GM23338 (cell line): Measurements from ENCODE around the gene NADK. TPM values are rescaled to one million over a fixed set of nuclear protein-coding genes. Genes with fewer than 3 reads are reported as not detected.

Experiments
- ATAC-seq: fragments of 200-7000 bp; cut with Tn5 transposase; 3 replicates; pipeline ENCODE4 v1.9.1; 2020
- DNase-seq: peaks from one replicate; pipeline ENCODE4 v3.0.0-alpha.2; 2015; ENCODE audit warnings: low spot score
- H2AFZ ChIP-seq: fragments of 200-600 bp; sonication (generic); 2 replicates; pipeline ENCODE4 v1.8.0; 2016; ENCODE audit warnings: antibody characterized with exemption, mild to moderate bottlenecking, moderate library complexity
- H3F3A ChIP-seq: fragments of 200-600 bp; sonication (generic); replicated peaks from 2 replicates; pipeline ENCODE4 v1.8.0; 2017; ENCODE audit warnings: antibody characterized with exemption, mixed run types, low read depth
- H3K27ac ChIP-seq: fragments of 200-600 bp; sonication (generic); 2 replicates; pipeline ENCODE4 v1.6.1; 2016; ENCODE audit warnings: low read depth
- H3K27me3 ChIP-seq: fragments of 200-600 bp; sonication (generic); 2 replicates; pipeline ENCODE4 v1.8.0; 2016; ENCODE audit warnings: mild to moderate bottlenecking, mixed run types, moderate library complexity; ENCODE audit not compliant: insufficient read depth
- H3K36me3 ChIP-seq: fragments of 200-600 bp; sonication (generic); 2 replicates; pipeline ENCODE4 v1.8.0; 2016; ENCODE audit warnings: mild to moderate bottlenecking; ENCODE audit not compliant: insufficient read depth
- H3K4me1 ChIP-seq: fragments of 200-600 bp; sonication (generic); 2 replicates; pipeline ENCODE4 v1.8.0; 2016; ENCODE audit warnings: mild to moderate bottlenecking, moderate library complexity; ENCODE audit not compliant: insufficient read depth
- H3K4me2 ChIP-seq: fragments of 200-600 bp; sonication (generic); 2 replicates; pipeline ENCODE4 v1.7.1; 2017; ENCODE audit warnings: mixed run types
- H3K4me3 ChIP-seq: fragments of 200-600 bp; sonication (generic); 2 replicates; pipeline ENCODE4 v1.6.1; 2016; ENCODE audit warnings: mixed run types
- H3K79me2 ChIP-seq: fragments of 200-600 bp; sonication (generic); replicated peaks from 2 replicates; pipeline ENCODE4 v1.8.0; 2017; ENCODE audit warnings: mild to moderate bottlenecking; ENCODE audit not compliant: insufficient read depth
- H3K9me2 ChIP-seq: fragments of 200-600 bp; sonication (generic); 2 replicates; pipeline ENCODE4 v1.8.0; 2017; ENCODE audit not compliant: insufficient read depth
- H4K20me1 ChIP-seq: fragments of 200-600 bp; sonication (generic); replicated peaks from 2 replicates; pipeline ENCODE4 v1.8.0; 2017; ENCODE audit warnings: mild to moderate bottlenecking; ENCODE audit not compliant: insufficient read depth
- H3K27ac Mint-ChIP-seq: 2 replicates; pipeline ENCODE4 v1.8.0; 2020; ENCODE audit warnings: inconsistent platforms, mild to moderate bottlenecking, moderate library complexity, mixed read lengths
- H3K27me3 Mint-ChIP-seq: 3 replicates; pipeline ENCODE4 v1.8.0; 2022; ENCODE audit warnings: low read depth, mild to moderate bottlenecking, moderate library complexity, mixed read lengths, inconsistent platforms; ENCODE audit not compliant: insufficient read depth, poor library complexity
- H3K36me3 Mint-ChIP-seq: 3 replicates; pipeline ENCODE4 v1.8.0; 2021; ENCODE audit warnings: low read depth, mild to moderate bottlenecking, inconsistent platforms, moderate library complexity, mixed read lengths
- H3K4me1 Mint-ChIP-seq: 3 replicates; pipeline ENCODE4 v1.8.0; 2020; ENCODE audit warnings: mild to moderate bottlenecking, inconsistent platforms, mixed read lengths
- H3K4me3 Mint-ChIP-seq: 3 replicates; pipeline ENCODE4 v1.8.0; 2021; ENCODE audit warnings: moderate library complexity, mild to moderate bottlenecking, inconsistent platforms, mixed read lengths
- H3K9me3 Mint-ChIP-seq: 3 replicates; pipeline ENCODE4 v1.8.0; 2020; ENCODE audit warnings: moderate library complexity, mild to moderate bottlenecking, inconsistent platforms, mixed read lengths
- CREB1 ChIP-seq: fragments of 250-450 bp; sonication (Bioruptor Pico); IDR thresholded peaks from 2 replicates; pipeline ENCODE4 v1.5.0; 2020; ENCODE audit warnings: low read depth, mild to moderate bottlenecking, moderate library complexity
- EZH2phosphoT487 ChIP-seq: fragments of 200-600 bp; sonication (generic); IDR thresholded peaks from one replicate; pipeline ENCODE4 v1.8.1; 2018; ENCODE audit warnings: antibody characterized with exemption; ENCODE audit not compliant: unreplicated experiment
- polyA plus RNA-seq: library from polyadenylated mRNA; unstranded; fragments of >200 nt; fragmentation: Nextera tagmentation; extraction: Ambion mirVana; gene quantifications from 2 replicates; pipeline ENCODE4 v1.2.1, GENCODE V29; 2016
- total RNA-seq: library from RNA; depleted of rRNA; stranded (reverse); fragments of >200 nt; shearing (Covaris generic); gene quantifications from 2 replicates; pipeline ENCODE4 v1.2.3, GENCODE V29; 2014
- TF ChIP-seq, protein P1 (sequence below), 2 experiments: fragments of 200-600 bp in 1 of 2; sonication (generic) in 1 of 2; conservative IDR thresholded peaks; 2 replicates each; pipeline versions ENCODE4 v1.5.1 to v1.6.1; 2016 to 2017; ENCODE audit warnings: antibody characterized with exemption in 2 of 2, low read depth in 2 of 2, mild to moderate bottlenecking in 2 of 2, moderate library complexity in 1 of 2
- TF ChIP-seq, protein P2 (sequence below): IDR thresholded peaks from 2 replicates; pipeline ENCODE4 v1.6.1; 2016; ENCODE audit warnings: antibody characterized with exemption
- TF ChIP-seq, protein P3 (sequence below): fragments of 250-450 bp; sonication (Bioruptor Pico); IDR thresholded peaks from 2 replicates; pipeline ENCODE4 v1.5.0; 2020; ENCODE audit warnings: mild to moderate bottlenecking, moderate library complexity

NADK gene
- total and polyA plus RNA-seq, 2 experiments from 2014 or later: 45.3 to 73.2 TPM

DNA sequence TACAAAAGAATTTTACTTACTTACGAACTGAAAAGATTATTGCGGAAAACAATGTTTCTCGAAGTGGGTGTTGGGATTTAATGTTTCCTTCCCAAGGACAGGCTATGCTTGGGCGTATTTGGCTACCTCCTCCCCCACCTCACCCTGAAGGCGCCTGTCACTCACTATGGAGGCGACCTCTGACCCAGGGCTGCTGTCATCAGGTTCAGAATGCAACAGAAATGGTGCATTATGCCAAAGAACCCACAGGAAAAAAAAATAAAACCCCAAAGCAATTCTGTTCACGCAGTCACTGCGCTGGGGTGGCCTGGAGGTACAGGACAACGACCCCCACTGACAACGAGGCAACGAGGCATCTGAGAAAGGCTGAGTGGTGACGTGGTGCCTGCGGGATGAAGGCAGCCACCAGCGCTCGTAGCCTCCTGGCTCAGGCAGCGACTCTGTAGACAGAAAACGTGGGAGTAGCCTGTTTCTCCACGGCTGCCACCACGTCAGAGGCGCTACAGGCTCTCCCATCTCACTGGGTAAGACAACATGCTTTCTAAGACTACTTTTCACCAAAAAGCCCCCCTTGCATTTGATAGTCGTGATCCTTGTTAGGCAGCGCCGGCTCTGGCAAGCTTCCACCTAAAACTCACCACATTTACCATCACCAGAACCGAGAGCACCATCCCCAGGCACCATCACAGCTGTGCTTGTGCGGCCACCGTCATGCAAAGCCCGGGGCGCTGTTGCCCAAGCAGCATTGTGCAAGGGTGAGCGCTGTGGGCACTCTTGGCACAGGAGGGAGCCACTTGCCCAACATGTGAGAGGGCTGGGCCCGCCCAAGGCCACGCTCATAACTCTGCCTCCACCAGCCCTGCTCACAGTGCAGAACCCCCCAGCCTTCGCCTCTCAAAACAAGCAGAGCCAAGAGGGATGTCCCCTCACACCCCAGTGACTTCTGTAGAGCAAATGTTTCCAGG lies 14.3 kb downstream of the NADK start:
- H3K27me3 ChIP-seq: no peaks in the 10 kb centered on the region
- Mint-ChIP-seq H3K27me3 (peaks cover 4% of the 10 kb centered on the region), H3K9me3 (no peaks in the 10 kb centered on the region), H3K4me1 (no peaks in the 10 kb centered on the region), H3K4me3 (no peak overlapping the region), H3K36me3 (peaks cover 75% of the 10 kb centered on the region), H3K27ac (no peak overlapping the region)
- H3K27ac ChIP-seq: no peak overlapping the region
- no peak overlapping the region for H3K4me2 ChIP-seq
- H2AFZ ChIP-seq: no peak overlapping the region
- ATAC-seq (no peak; the same call in 2 of the 3 replicates), DNase-seq (no peak)
- H3K4me3 ChIP-seq: no peak overlapping the region
- H3K36me3 ChIP-seq: peaks cover 22% of the 10 kb centered on the region
- no peaks in the 10 kb centered on the region for H3K4me1 ChIP-seq
- no peaks in the 10 kb centered on the region for H3F3A ChIP-seq
- no peaks in the 10 kb centered on the region for H3K9me2 ChIP-seq
- TF ChIP-seq, protein P1, sequence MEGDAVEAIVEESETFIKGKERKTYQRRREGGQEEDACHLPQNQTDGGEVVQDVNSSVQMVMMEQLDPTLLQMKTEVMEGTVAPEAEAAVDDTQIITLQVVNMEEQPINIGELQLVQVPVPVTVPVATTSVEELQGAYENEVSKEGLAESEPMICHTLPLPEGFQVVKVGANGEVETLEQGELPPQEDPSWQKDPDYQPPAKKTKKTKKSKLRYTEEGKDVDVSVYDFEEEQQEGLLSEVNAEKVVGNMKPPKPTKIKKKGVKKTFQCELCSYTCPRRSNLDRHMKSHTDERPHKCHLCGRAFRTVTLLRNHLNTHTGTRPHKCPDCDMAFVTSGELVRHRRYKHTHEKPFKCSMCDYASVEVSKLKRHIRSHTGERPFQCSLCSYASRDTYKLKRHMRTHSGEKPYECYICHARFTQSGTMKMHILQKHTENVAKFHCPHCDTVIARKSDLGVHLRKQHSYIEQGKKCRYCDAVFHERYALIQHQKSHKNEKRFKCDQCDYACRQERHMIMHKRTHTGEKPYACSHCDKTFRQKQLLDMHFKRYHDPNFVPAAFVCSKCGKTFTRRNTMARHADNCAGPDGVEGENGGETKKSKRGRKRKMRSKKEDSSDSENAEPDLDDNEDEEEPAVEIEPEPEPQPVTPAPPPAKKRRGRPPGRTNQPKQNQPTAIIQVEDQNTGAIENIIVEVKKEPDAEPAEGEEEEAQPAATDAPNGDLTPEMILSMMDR (conservative IDR thresholded peaks at IDR 0.05; ENCODE audit: low read depth in 2 of 2): peak in 1 of 2 experiments; percentile 22; a peak in 1 of 4 replicates
- TF ChIP-seq EZH2phosphoT487 (no peak), CREB1 (CRISPR knock-in tag) (no peak)
- TF ChIP-seq, protein P2, sequence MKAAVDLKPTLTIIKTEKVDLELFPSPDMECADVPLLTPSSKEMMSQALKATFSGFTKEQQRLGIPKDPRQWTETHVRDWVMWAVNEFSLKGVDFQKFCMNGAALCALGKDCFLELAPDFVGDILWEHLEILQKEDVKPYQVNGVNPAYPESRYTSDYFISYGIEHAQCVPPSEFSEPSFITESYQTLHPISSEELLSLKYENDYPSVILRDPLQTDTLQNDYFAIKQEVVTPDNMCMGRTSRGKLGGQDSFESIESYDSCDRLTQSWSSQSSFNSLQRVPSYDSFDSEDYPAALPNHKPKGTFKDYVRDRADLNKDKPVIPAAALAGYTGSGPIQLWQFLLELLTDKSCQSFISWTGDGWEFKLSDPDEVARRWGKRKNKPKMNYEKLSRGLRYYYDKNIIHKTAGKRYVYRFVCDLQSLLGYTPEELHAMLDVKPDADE: no peak
- TF ChIP-seq, protein P3, sequence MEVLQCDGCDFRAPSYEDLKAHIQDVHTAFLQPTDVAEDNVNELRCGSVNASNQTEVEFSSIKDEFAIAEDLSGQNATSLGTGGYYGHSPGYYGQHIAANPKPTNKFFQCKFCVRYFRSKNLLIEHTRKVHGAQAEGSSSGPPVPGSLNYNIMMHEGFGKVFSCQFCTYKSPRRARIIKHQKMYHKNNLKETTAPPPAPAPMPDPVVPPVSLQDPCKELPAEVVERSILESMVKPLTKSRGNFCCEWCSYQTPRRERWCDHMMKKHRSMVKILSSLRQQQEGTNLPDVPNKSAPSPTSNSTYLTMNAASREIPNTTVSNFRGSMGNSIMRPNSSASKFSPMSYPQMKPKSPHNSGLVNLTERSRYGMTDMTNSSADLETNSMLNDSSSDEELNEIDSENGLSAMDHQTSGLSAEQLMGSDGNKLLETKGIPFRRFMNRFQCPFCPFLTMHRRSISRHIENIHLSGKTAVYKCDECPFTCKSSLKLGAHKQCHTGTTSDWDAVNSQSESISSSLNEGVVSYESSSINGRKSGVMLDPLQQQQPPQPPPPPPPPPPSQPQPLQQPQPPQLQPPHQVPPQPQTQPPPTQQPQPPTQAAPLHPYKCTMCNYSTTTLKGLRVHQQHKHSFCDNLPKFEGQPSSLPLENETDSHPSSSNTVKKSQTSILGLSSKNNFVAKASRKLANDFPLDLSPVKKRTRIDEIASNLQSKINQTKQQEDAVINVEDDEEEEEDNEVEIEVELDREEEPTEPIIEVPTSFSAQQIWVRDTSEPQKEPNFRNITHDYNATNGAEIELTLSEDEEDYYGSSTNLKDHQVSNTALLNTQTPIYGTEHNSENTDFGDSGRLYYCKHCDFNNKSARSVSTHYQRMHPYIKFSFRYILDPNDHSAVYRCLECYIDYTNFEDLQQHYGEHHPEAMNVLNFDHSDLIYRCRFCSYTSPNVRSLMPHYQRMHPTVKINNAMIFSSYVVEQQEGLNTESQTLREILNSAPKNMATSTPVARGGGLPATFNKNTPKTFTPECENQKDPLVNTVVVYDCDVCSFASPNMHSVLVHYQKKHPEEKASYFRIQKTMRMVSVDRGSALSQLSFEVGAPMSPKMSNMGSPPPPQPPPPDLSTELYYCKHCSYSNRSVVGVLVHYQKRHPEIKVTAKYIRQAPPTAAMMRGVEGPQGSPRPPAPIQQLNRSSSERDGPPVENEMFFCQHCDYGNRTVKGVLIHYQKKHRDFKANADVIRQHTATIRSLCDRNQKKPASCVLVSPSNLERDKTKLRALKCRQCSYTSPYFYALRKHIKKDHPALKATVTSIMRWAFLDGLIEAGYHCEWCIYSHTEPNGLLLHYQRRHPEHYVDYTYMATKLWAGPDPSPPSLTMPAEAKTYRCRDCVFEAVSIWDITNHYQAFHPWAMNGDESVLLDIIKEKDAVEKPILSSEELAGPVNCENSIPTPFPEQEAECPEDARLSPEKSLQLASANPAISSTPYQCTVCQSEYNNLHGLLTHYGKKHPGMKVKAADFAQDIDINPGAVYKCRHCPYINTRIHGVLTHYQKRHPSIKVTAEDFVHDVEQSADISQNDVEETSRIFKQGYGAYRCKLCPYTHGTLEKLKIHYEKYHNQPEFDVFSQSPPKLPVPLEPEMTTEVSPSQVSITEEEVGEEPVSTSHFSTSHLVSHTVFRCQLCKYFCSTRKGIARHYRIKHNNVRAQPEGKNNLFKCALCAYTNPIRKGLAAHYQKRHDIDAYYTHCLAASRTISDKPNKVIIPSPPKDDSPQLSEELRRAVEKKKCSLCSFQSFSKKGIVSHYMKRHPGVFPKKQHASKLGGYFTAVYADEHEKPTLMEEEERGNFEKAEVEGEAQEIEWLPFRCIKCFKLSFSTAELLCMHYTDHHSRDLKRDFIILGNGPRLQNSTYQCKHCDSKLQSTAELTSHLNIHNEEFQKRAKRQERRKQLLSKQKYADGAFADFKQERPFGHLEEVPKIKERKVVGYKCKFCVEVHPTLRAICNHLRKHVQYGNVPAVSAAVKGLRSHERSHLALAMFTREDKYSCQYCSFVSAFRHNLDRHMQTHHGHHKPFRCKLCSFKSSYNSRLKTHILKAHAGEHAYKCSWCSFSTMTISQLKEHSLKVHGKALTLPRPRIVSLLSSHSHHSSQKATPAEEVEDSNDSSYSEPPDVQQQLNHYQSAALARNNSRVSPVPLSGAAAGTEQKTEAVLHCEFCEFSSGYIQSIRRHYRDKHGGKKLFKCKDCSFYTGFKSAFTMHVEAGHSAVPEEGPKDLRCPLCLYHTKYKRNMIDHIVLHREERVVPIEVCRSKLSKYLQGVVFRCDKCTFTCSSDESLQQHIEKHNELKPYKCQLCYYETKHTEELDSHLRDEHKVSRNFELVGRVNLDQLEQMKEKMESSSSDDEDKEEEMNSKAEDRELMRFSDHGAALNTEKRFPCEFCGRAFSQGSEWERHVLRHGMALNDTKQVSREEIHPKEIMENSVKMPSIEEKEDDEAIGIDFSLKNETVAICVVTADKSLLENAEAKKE (CRISPR knock-in tag): no peak
- peaks cover 40% of the 10 kb centered on the region for H4K20me1 ChIP-seq
- peaks cover 81% of the 10 kb centered on the region for H3K79me2 ChIP-seq
